ENCODE measurements around the gene TCF20. TPM values are rescaled to one million over a fixed set of nuclear protein-coding genes. Genes with fewer than 3 reads are reported as not detected.

The TCF20 gene
- total RNA-seq, 1 donor from 2014 or later, result 15.1 TPM

- DNase-seq (ENCODE audit: low read depth in 2 of 2), result no peak
Observed at GRCh38 chr22:42282252-42282942, 11.9 kb upstream of the TCF20 start.

GRCh38 chr22:42281706-42282251, 11.3 kb upstream of the TCF20 start:
- no peak for DNase-seq (ENCODE audit: low read depth in 2 of 2)

- DNase-seq (ENCODE audit: low read depth in 2 of 2), result no peak
Observed at GRCh38 chr22:42281284-42281683, 10.8 kb upstream of the TCF20 start.

GRCh38 chr22:42280836-42281235, 10.4 kb upstream of the TCF20 start:
- no peak for DNase-seq (ENCODE audit: low read depth in 2 of 2)

- no peak for DNase-seq (ENCODE audit: low read depth in 2 of 2)
Observed at GRCh38 chr22:42280140-42280539, 9.7 kb upstream of the TCF20 start.

GRCh38 chr22:42279425-42280020, 9.1 kb upstream of the TCF20 start:
- DNase-seq (ENCODE audit: low read depth in 2 of 2), result no peak

- peak in 1 of 2 donors; percentile 47 for DNase-seq (ENCODE audit: low read depth in 2 of 2)
Observed at GRCh38 chr22:42277988-42278776, 7.7 kb upstream of the TCF20 start.

GRCh38 chr22:42277232-42277753, 6.8 kb upstream of the TCF20 start:
- no peak for DNase-seq (ENCODE audit: low read depth in 2 of 2)

GRCh38 chr22:42275970-42276369, 5.5 kb upstream of the TCF20 start:
- no peak for DNase-seq (ENCODE audit: low read depth in 2 of 2)

GRCh38 chr22:42275176-42275575, 4.7 kb upstream of the TCF20 start:
- DNase-seq (ENCODE audit: low read depth in 2 of 2), result no peak

GRCh38 chr22:42273855-42274451, 3.5 kb upstream of the TCF20 start:
- DNase-seq (ENCODE audit: low read depth in 2 of 2), result no peak

GRCh38 chr22:42272431-42272999, 2.1 kb upstream of the TCF20 start:
- no peak for DNase-seq (ENCODE audit: low read depth in 2 of 2)

GRCh38 chr22:42271906-42272305, 1.5 kb upstream of the TCF20 start:
- DNase-seq (ENCODE audit: low read depth in 2 of 2), result no peak

- DNase-seq (ENCODE audit: low read depth in 2 of 2), result no peak
Observed at GRCh38 chr22:42271191-42271813, 849 bp upstream of the TCF20 start.

- DNase-seq (ENCODE audit: low read depth in 2 of 2), result peak in 1 of 2 donors; percentile 44
Observed at GRCh38 chr22:42270176-42270509, 310 bp downstream of the TCF20 start.

- DNase-seq (ENCODE audit: low read depth in 2 of 2), result peak in 1 of 2 donors; percentile 47
Observed at GRCh38 chr22:42269432-42270175, 849 bp downstream of the TCF20 start.

GRCh38 chr22:42268852-42269410, 1.5 kb downstream of the TCF20 start:
- no peak for DNase-seq (ENCODE audit: low read depth in 2 of 2)

GRCh38 chr22:42265321-42265720, 5.1 kb downstream of the TCF20 start:
- no peak for DNase-seq (ENCODE audit: low read depth in 2 of 2)

GRCh38 chr22:42263944-42264343, 6.5 kb downstream of the TCF20 start:
- DNase-seq (ENCODE audit: low read depth in 2 of 2), result no peak

- no peak for DNase-seq (ENCODE audit: low read depth in 2 of 2)
Observed at GRCh38 chr22:42262964-42263363, 7.5 kb downstream of the TCF20 start.

Data from dermis microvascular lymphatic vessel endothelial cell (primary cell).